A549 (cell line): ENCODE data around the gene IGFBP4. TPM values are rescaled to one million over a fixed set of nuclear protein-coding genes. Genes with fewer than 3 reads are reported as not detected.

Experiments used
- ATAC-seq, 2 experiments: fragments of 200-7000 bp in 1 of 2; fragments of >200 bp in 1 of 2; cut with Nextera tagmentation in 1 of 2; cut with Tn5 transposase in 1 of 2; 3 replicates each; pipeline versions ENCODE4 v1.8.0 to v1.9.1; 2018 to 2020; ENCODE audit warnings: mild to moderate bottlenecking in 1 of 2, moderate library complexity in 1 of 2
- CTCF ChIA-PET: fragments of 300-600 bp; sonication (Branson Sonifier 250); formaldehyde crosslinking; extraction: SDS; loops from one replicate; lab custom pipeline; 2021; ENCODE audit warnings: antibody characterized with exemption, inconsistent platforms; lab: Yijun Ruan, JAX
- POLR2A ChIA-PET: fragments of 350-600 bp; formaldehyde crosslinking; extraction: SDS; loops from one replicate; lab custom pipeline; 2021; ENCODE audit warnings: antibody characterized with exemption, inconsistent platforms; lab: Yijun Ruan, JAX
- DNase-seq, 2 experiments: peaks; one replicate each; pipeline versions ENCODE4 v3.0.0 to v3.0.0-alpha.2; 2011 to 2016; ENCODE audit warnings: low read depth in 1 of 2, low spot score in 1 of 2
- FAIRE-seq: peaks from 2 replicates; lab custom pipeline; 2011; peaks lifted over from hg19 to GRCh38; lab: Jason Lieb, UNC
- H3K27ac ChIP-seq, 2 experiments: fragments of >200 bp; sonication (Bioruptor Twin); formaldehyde crosslinking; 3 replicates each; pipeline ENCODE4 v1.5.1; 2016 to 2017
- H3K4me1 ChIP-seq: fragments of >200 bp; sonication (Bioruptor Twin); formaldehyde crosslinking; 3 replicates; pipeline ENCODE4 v1.6.1; 2016
- H3K4me2 ChIP-seq: fragments of >200 bp; sonication (Bioruptor Twin); formaldehyde crosslinking; 3 replicates; pipeline ENCODE4 v1.6.1; 2016
- H3K4me3 ChIP-seq: fragments of >200 bp; sonication (Bioruptor Twin); formaldehyde crosslinking; 3 replicates; pipeline ENCODE4 v1.5.1; 2016
- H3K9me3 ChIP-seq: fragments of >200 bp; sonication (Bioruptor Twin); formaldehyde crosslinking; 3 replicates; pipeline ENCODE4 v1.6.1; 2016
- CHD4 ChIP-seq: fragments of 200-600 bp; sonication (generic); IDR thresholded peaks from 2 replicates; pipeline ENCODE4 v1.6.1; 2016; ENCODE audit warnings: antibody characterized with exemption, mild to moderate bottlenecking, borderline replicate concordance
- E2F6 ChIP-seq: IDR thresholded peaks from 2 replicates; pipeline ENCODE4 v1.6.1; 2012; ENCODE audit warnings: low read depth, borderline replicate concordance
- ELK1 ChIP-seq: fragments of 150-350 bp; IDR thresholded peaks from 2 replicates; pipeline ENCODE4 v1.6.1; 2014; ENCODE audit warnings: low read depth, mild to moderate bottlenecking, low read length
- EP300 ChIP-seq, 2 experiments: fragments of >200 bp; sonication (Bioruptor Twin); formaldehyde crosslinking; IDR thresholded peaks; 2 replicates in 1 of 2; 3 replicates in 1 of 2; pipeline ENCODE4 v1.6.1; 2016 to 2017
- FOXS1 ChIP-seq: fragments of 250-450 bp; sonication (Bioruptor Pico); IDR thresholded peaks from 2 replicates; pipeline ENCODE4 v1.5.0; 2020; ENCODE audit warnings: mild to moderate bottlenecking, moderate library complexity
- GATA3 ChIP-seq: IDR thresholded peaks from 2 replicates; pipeline ENCODE4 v1.6.1; 2012; ENCODE audit warnings: borderline replicate concordance
- HDAC2 ChIP-seq: fragments of 200-600 bp; sonication (generic); IDR thresholded peaks from 2 replicates; pipeline ENCODE4 v1.6.1; 2016
- KDM5A ChIP-seq: fragments of 200-600 bp; sonication (generic); IDR thresholded peaks from 2 replicates; pipeline ENCODE4 v1.6.1; 2016; ENCODE audit warnings: antibody characterized with exemption, mild to moderate bottlenecking
- MYC ChIP-seq: IDR thresholded peaks from 2 replicates; pipeline ENCODE4 v1.6.1; 2012; ENCODE audit warnings: mild to moderate bottlenecking, inconsistent platforms, low read length, improper control_type of control experiment, borderline replicate concordance
- PBX3 ChIP-seq: IDR thresholded peaks from 2 replicates; pipeline ENCODE4 v1.6.1; 2012
- POLR2A ChIP-seq: IDR thresholded peaks from 2 replicates; pipeline ENCODE4 v1.6.1; 2012; ENCODE audit warnings: mild to moderate bottlenecking, low read length
- POLR2AphosphoS2 ChIP-seq: conservative IDR thresholded peaks from 2 replicates; pipeline ENCODE4 v1.6.1; 2012; ENCODE audit warnings: low read length, improper control_type of control experiment, inconsistent platforms
- RAD21 ChIP-seq, 2 experiments: fragments of >200 bp in 1 of 2; sonication (Bioruptor Twin) in 1 of 2; formaldehyde crosslinking in 1 of 2; IDR thresholded peaks in 1 of 2; conservative IDR thresholded peaks in 1 of 2; 2 replicates in 1 of 2; 3 replicates in 1 of 2; pipeline ENCODE4 v1.6.1; 2012 to 2018; ENCODE audit warnings: inconsistent platforms in 1 of 2
- REST ChIP-seq: fragments of 200-600 bp; sonication (generic); IDR thresholded peaks from 2 replicates; pipeline ENCODE4 v1.6.1; 2016; ENCODE audit warnings: antibody characterized with exemption, mild to moderate bottlenecking, moderate library complexity
- TFCP2L1 ChIP-seq: fragments of 250-450 bp; sonication (Bioruptor Pico); IDR thresholded peaks from 2 replicates; pipeline ENCODE4 v1.5.0; 2021; ENCODE audit warnings: mild to moderate bottlenecking
- ZC3H11A ChIP-seq: fragments of 450-650 bp; IDR thresholded peaks from 2 replicates; pipeline ENCODE4 v1.6.1; 2014; ENCODE audit warnings: antibody characterized with exemption, mild to moderate bottlenecking
- ZFP36 ChIP-seq: fragments of 450-650 bp; IDR thresholded peaks from 2 replicates; pipeline ENCODE4 v1.6.1; 2014; ENCODE audit warnings: borderline replicate concordance; ENCODE audit not compliant: partially characterized antibody
- WGBS: methylation state at CpG from one replicate; pipeline ENCODE4 v1.1.6; 2017; ENCODE audit errors: missing lambda C conversion rate; 5-methylcytosine and 5-hydroxymethylcytosine counted together
- polyA plus RNA-seq, 4 experiments: library from polyadenylated mRNA; depleted of rRNA in 3 of 4; stranded (reverse); fragments of >200 nt; fragmentation: RNase III in 1 of 4; extraction: RNeasy Plus Mini Kit Qiagen cat#74134 plus additional on column Dnase treatment in 1 of 4; gene quantifications; 2 replicates in 3 of 4; 3 replicates in 1 of 4; pipeline ENCODE4 v1.2.3, GENCODE V29; 2011 to 2017
- TF ChIP-seq, protein P1 (sequence below): fragments of 450-650 bp; IDR thresholded peaks from 2 replicates; pipeline ENCODE4 v1.6.1; 2014; ENCODE audit warnings: antibody characterized with exemption

The IGFBP4 gene
- polyA plus RNA-seq, 2 of the 4 experiments (the other 2 are of a cell fraction) = 1,080 to 1,829 TPM

DNA sequence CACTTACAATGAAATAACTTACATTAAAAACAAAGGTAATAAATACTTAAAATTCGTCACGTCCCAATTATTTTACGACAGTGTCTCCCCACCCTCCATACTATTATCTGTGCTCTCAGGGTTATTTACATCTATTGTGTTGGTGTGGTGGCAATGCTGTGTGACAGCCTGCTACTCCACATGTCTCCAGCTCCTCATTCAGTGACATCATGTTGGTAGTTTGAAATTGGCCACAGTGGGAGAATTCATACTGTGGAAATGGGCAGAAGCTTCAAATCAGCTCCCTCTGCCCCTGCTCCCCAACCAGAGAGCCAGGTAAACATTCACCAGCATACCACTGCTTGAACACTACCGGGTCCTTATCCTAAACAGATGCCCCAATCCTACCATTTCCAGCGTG is 51.9 kb downstream of the IGFBP4 start:
- peak overlapping the region; percentile 96 to 97 for H3K27ac ChIP-seq
- H3K9me3 ChIP-seq = no peaks in the 10 kb centered on the region
- peak overlapping the region; percentile 94 for H3K4me2 ChIP-seq
- H3K4me1 ChIP-seq = peaks cover 98% of the 10 kb centered on the region
- WGBS = 74% methylated on average over 5 of the region's 5 CpGs
- POLR2A ChIA-PET = interaction anchor here (1.1 to 2.2 kb wide), 2 partner anchors 9 to 38 kb away, joined by 7 to 9 read pairs; no protein-coding TSS in a partner anchor
- CTCF ChIA-PET = interaction anchor here (0.6 to 7.7 kb wide), 15 partner anchors 8 to 1190 kb away, joined by 3 to 91 read pairs (median 4); no protein-coding TSS in a partner anchor
- no peak for ATAC-seq
- TF ChIP-seq ZC3H11A (no peak), TFCP2L1 (CRISPR knock-in tag) (no peak), CHD4 (no peak), GATA3 (no peak), POLR2A (no peak), PBX3 (no peak), KDM5A (no peak), E2F6 (no peak), ELK1 (no peak)
- TF ChIP-seq, protein P1, sequence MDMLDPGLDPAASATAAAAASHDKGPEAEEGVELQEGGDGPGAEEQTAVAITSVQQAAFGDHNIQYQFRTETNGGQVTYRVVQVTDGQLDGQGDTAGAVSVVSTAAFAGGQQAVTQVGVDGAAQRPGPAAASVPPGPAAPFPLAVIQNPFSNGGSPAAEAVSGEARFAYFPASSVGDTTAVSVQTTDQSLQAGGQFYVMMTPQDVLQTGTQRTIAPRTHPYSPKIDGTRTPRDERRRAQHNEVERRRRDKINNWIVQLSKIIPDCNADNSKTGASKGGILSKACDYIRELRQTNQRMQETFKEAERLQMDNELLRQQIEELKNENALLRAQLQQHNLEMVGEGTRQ = no peak
- 0 out of 3 replicates have a peak overlapping the region, but pooled peaks have one; percentile 12 for H3K4me3 ChIP-seq
- no peak for DNase-seq
- no peak for FAIRE-seq

DNA sequence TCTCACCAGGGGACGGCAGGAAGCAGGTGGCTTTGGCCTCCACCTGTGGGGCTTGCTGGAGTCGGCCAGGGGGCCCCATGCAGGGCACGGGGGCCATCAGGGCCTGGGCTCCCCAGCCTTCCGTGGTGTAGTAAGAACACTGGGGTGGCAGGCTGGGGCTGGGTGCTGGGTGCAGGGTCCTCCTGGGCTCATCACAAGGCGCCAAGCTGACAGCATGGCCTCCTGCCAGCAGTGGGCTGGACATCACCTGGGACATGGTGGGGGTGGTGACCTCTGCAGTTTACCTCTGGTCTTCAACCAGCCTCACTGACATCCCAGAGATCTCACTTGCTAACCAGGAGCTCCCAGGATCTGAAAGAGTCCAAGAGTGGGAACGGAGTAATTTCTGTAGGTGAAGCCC is 52.9 kb downstream of the IGFBP4 start:
- ATAC-seq = no peak
- H3K27ac ChIP-seq = peak overlapping the region; percentile 96 to 97
- POLR2A ChIA-PET = interaction anchor here (1.4 to 2.4 kb wide), 2 partner anchors 20 to 37 kb away, joined by 4 to 6 read pairs; no protein-coding TSS in a partner anchor
- TF ChIP-seq FOXS1 (CRISPR knock-in tag) (no peak), POLR2AphosphoS2 (peak; percentile 91; the same call in 1 of the 2 replicates), ZC3H11A (no peak), EP300 (IDR thresholded peaks at IDR 0.05) (no peak), RAD21 (conservative IDR thresholded peaks at IDR 0.05 in 1 of 2, IDR thresholded peaks at IDR 0.05 in 1 of 2) (no peak), MYC (no peak)
- TF ChIP-seq, all 56 proteins: peak for 1
- Histone ChIP-seq H3K9me3 (no peaks in the 10 kb centered on the region), H3K4me3 (no peak overlapping the region), H3K4me2 (peak overlapping the region; percentile 94), H3K4me1 (peaks cover 98% of the 10 kb centered on the region)
- WGBS = 97% methylated on average over 3 of the region's 6 CpGs
- FAIRE-seq (no peak), DNase-seq (no peak)
- CTCF ChIA-PET = interaction anchor here (0.9 to 7.7 kb wide), 9 partner anchors 10 to 133 kb away, joined by 3 to 91 read pairs (median 5); no protein-coding TSS in a partner anchor

GRCh38 chr17:40496634-40497420 is 53.6 kb downstream of the IGFBP4 start:
- ATAC-seq = no peak
- POLR2A ChIA-PET = interaction anchor here (1.0 to 2.4 kb wide), 6 partner anchors 10 to 62 kb away, joined by 4 to 21 read pairs (median 6); no protein-coding TSS in a partner anchor
- peak overlapping the region; percentile 96 to 97 for H3K27ac ChIP-seq
- H3K9me3 ChIP-seq = no peaks in the 10 kb centered on the region
- peak; percentile 77 for TF ChIP-seq ZFP36
- TF ChIP-seq EP300 (IDR thresholded peaks at IDR 0.05) = no peak
- TF ChIP-seq REST = no peak
- TF ChIP-seq HDAC2 = 0 out of 2 replicates have a peak, but pooled peaks have one; percentile 37
- no peak for DNase-seq
- H3K4me1 ChIP-seq = peaks cover 98% of the 10 kb centered on the region
- CTCF ChIA-PET = interaction anchor here (2.5 to 7.7 kb wide), 6 partner anchors 10 to 36 kb away, joined by 8 to 91 read pairs (median 32); no protein-coding TSS in a partner anchor
- 69% methylated on average over 9 of the region's 9 CpGs for WGBS
- H3K4me3 ChIP-seq = peak overlapping the region; percentile 60; the same call in 2 of the 3 replicates
- H3K4me2 ChIP-seq = peak overlapping the region; percentile 94
- no peak for FAIRE-seq
